HL-60 (cell line): Measurements from ENCODE around the gene PARD6B.

Experiments
- DNase-seq, 2 experiments: peaks; one replicate each; pipeline ENCODE4 v3.0.0-alpha.2; 2010 to 2020; ENCODE audit warnings: low read depth in 1 of 2, low spot score in 1 of 2
- H3K27ac ChIP-seq: fragments of 250-450 bp; sonication (Bioruptor Pico); replicated peaks from 2 replicates; pipeline ENCODE4 v1.5.1; 2020; ENCODE audit warnings: mild to moderate bottlenecking, moderate library complexity
- H3K27me3 ChIP-seq: fragments of 250-450 bp; sonication (Bioruptor Pico); 2 replicates; pipeline ENCODE4 v1.5.1; 2021; ENCODE audit warnings: mild to moderate bottlenecking, moderate library complexity; ENCODE audit not compliant: insufficient read depth, poor library complexity, severe bottlenecking
- H3K4me3 ChIP-seq: replicated peaks from 2 replicates; pipeline ENCODE4 v1.5.1; 2011; ENCODE audit warnings: mild to moderate bottlenecking, control low read depth, low read length; ENCODE audit not compliant: insufficient read depth
- CTCF ChIP-seq: IDR thresholded peaks from one replicate; pipeline ENCODE4 v1.5.1; 2011; ENCODE audit warnings: low read length, control low read depth, inconsistent platforms; ENCODE audit not compliant: insufficient read depth
- GABPA ChIP-seq: IDR thresholded peaks from 2 replicates; pipeline ENCODE4 v1.6.1; 2012; ENCODE audit warnings: low read depth
- POLR2AphosphoS5 ChIP-seq: IDR thresholded peaks from 2 replicates; pipeline ENCODE4 v1.6.1; 2012; ENCODE audit warnings: low read depth
- REST ChIP-seq: IDR thresholded peaks from 2 replicates; pipeline ENCODE4 v1.6.1; 2012; ENCODE audit warnings: low read depth; ENCODE audit not compliant: insufficient replicate concordance
- SPI1 ChIP-seq: IDR thresholded peaks from 2 replicates; pipeline ENCODE4 v1.6.1; 2012; ENCODE audit warnings: low read depth, mild to moderate bottlenecking, borderline replicate concordance

PARD6B gene

DNA sequence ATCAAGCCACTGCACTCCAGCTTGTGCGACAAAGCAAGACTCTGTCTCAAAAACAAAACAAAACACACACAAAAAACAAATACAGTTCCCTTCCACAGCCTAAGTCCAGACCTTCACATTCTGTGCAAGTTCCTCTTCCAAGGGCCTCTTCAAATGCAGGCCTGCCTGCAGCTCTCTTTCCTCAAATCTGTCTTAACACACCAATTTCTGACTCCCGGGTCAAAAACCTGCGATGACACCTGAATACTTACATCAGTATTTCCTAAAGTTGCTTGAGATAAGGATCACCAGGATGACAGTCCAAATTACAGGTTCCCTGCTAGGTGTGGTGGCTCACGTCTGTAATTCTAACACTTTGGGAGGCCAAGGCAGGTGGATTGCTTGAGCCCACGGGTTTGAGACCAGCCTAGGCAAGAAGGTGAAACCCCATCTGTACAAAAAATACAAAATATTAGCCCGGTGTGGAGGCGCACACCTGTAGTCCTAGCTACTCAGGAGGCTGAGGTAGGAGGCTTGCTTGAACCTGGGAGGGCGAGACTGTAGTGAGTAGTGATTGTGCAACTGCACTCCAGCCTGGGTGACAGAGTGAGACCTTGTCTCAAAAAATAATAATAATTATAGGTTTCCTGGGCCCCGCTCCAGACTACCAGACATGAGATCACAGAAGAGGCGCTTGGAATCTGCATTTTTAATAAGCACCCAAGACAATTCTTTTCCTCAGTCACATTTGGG lies 8.8 kb upstream of the PARD6B start:
- Histone ChIP-seq H3K27me3 (no peaks in the 10 kb centered on the region), H3K4me3 (no peak overlapping the region), H3K27ac (no peak overlapping the region)
- peak in 1 of 2 experiments; percentile 25 for DNase-seq
- TF ChIP-seq GABPA (no peak), POLR2AphosphoS5 (no peak), REST (no peak), CTCF (no peak), SPI1 (no peak)

- no peak for TF ChIP-seq REST
- TF ChIP-seq GABPA = no peak
- no peak for TF ChIP-seq POLR2AphosphoS5
- no peak for TF ChIP-seq SPI1
- TF ChIP-seq CTCF = no peak
- H3K27me3 ChIP-seq = no peaks in the 10 kb centered on the region
- no peak overlapping the region for H3K27ac ChIP-seq
- no peak overlapping the region for H3K4me3 ChIP-seq
- DNase-seq = no peak
Measured at GRCh38 chr20:50723672-50724071, 7.7 kb upstream of the PARD6B start.

DNA sequence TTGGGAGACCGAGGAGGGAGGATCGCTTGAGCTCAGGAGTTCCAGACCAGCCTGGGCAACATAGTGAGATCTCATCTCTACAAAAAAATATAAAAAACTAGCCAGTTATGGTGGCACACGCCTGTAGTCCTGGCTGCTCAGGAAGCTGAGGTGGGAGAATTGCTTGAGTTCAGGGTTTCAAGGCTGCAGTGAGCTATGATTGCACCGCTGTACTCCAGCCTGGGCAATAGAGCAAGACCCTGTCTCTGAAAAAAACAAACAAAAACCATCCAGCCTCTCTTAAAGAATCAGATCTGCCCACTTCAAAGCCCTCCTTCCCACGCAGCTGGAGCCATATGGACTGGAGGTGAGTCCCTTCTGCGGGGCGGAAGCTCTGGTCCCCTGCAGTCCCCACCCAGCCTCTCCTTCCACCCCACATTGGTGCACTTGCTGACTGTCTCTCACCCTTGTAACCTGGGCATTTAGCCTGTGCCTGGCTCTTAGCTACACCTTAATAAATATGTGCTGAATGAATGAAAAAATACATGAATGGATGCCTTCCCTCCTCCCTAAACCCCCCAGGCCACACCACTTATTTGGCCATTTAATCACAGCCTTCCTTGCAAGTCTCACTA lies 7.2 kb upstream of the PARD6B start:
- no peak overlapping the region for H3K27ac ChIP-seq
- no peaks in the 10 kb centered on the region for H3K27me3 ChIP-seq
- no peak for DNase-seq
- no peak overlapping the region for H3K4me3 ChIP-seq
- TF ChIP-seq POLR2AphosphoS5 (no peak), REST (no peak), GABPA (no peak), SPI1 (no peak), CTCF (no peak)
